ENCODE data around the gene FGD4. TPM values are rescaled to one million over a fixed set of nuclear protein-coding genes. Genes with fewer than 3 reads are reported as not detected.

FGD4 gene
- total and polyA plus RNA-seq, 4 donors, result 4.8 to 64.6 (median 24.2) TPM

DNA sequence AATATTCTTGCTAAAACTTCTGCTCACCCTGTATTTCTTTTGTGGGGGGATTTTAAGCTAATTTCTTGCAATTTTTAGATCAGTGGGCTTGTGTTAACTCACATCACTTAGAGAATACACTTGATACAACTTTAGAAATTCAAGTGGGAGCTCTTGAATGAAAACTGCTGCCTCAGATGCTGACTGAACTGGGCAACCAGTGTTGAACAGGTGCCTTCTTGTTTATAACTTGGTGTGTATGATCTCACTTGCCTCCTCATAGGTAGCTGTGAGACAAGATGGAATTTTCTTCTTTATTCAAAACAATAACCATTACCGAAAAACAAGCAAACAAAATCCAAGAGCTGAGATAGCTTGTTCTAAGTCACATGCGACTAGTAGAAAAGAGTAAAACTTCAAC lies 63.5 kb downstream of the FGD4 start:
- no peak overlapping the region for H3K4me3 ChIP-seq
- TF ChIP-seq, protein P1, sequence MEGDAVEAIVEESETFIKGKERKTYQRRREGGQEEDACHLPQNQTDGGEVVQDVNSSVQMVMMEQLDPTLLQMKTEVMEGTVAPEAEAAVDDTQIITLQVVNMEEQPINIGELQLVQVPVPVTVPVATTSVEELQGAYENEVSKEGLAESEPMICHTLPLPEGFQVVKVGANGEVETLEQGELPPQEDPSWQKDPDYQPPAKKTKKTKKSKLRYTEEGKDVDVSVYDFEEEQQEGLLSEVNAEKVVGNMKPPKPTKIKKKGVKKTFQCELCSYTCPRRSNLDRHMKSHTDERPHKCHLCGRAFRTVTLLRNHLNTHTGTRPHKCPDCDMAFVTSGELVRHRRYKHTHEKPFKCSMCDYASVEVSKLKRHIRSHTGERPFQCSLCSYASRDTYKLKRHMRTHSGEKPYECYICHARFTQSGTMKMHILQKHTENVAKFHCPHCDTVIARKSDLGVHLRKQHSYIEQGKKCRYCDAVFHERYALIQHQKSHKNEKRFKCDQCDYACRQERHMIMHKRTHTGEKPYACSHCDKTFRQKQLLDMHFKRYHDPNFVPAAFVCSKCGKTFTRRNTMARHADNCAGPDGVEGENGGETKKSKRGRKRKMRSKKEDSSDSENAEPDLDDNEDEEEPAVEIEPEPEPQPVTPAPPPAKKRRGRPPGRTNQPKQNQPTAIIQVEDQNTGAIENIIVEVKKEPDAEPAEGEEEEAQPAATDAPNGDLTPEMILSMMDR (IDR thresholded peaks at IDR 0.05; ENCODE audit: control extremely low read depth, extremely low read depth), result no peak
- no peaks in the 10 kb centered on the region for H3K9me3 ChIP-seq (ENCODE audit: control insufficient read depth in 4 of 4, insufficient read depth in 3 of 4, low read length in 3 of 4)
- H3K36me3 ChIP-seq (ENCODE audit: control insufficient read depth in 4 of 4, insufficient read depth in 4 of 4, low read length in 4 of 4), result peaks cover 0 to 3% (median 0%) of the 10 kb centered on the region in 4 donors
- no peak overlapping the region for H3K9ac ChIP-seq (ENCODE audit: insufficient read depth in 1 of 2, low read length in 2 of 2)
- DNase-seq (no peak), ATAC-seq (ENCODE audit: insufficient read depth, low FRiP score) (no peak)
- H3K27ac ChIP-seq (ENCODE audit: low read depth in 1 of 2, low read length in 1 of 2), result no peak overlapping the region
- peaks cover 0 to 3% (median 0%) of the 10 kb centered on the region in 5 donors for H3K4me1 ChIP-seq (ENCODE audit: control insufficient read depth in 5 of 5, insufficient read depth in 5 of 5, low read length in 5 of 5)
- 88 to 94% methylated on average over 2 of the region's 2 CpGs for WGBS, 2 donors
- H3K27me3 ChIP-seq (ENCODE audit: control insufficient read depth in 3 of 3, insufficient read depth in 3 of 3, low read length in 2 of 3), result no peaks in the 10 kb centered on the region

DNA sequence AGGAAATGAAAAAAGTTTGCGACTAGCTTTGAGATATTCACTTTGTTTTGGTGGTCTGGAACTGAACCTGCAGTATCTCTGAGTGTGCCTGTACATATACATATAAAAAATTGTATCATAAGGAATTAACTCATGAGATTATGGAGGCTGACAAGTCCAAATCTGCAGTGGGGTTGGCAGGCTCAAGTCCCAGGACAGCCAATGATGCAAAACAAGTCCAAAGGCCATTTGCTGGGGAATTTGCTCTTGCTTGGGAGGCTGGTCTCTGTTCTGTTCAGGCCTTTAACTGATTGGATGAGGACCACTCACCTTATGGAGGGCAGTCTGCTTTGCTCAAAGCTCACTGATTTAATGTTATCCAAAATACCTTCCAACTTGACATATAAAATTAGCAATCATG lies 66.8 kb downstream of the FGD4 start:
- DNase-seq (no peak), ATAC-seq (ENCODE audit: insufficient read depth, low FRiP score) (no peak)
- no peak overlapping the region for H3K27ac ChIP-seq (ENCODE audit: low read depth in 1 of 2, low read length in 1 of 2)
- H3K9me3 ChIP-seq (ENCODE audit: control insufficient read depth in 4 of 4, insufficient read depth in 3 of 4, low read length in 3 of 4), result no peaks in the 10 kb centered on the region
- no peak overlapping the region for H3K9ac ChIP-seq (ENCODE audit: insufficient read depth in 1 of 2, low read length in 2 of 2)
- TF ChIP-seq, protein P1 (IDR thresholded peaks at IDR 0.05; ENCODE audit: control extremely low read depth, extremely low read depth), result no peak
- H3K4me3 ChIP-seq, result no peak overlapping the region
- H3K4me1 ChIP-seq (ENCODE audit: control insufficient read depth in 5 of 5, insufficient read depth in 5 of 5, low read length in 5 of 5), result peaks cover 0 to 4% (median 0%) of the 10 kb centered on the region in 5 donors
- H3K36me3 ChIP-seq (ENCODE audit: control insufficient read depth in 4 of 4, insufficient read depth in 4 of 4, low read length in 4 of 4), result peaks cover 0 to 3% (median 0%) of the 10 kb centered on the region in 4 donors
- WGBS, 2 donors, result 93 to 100% methylated on average over 1 of the region's 1 CpG
- H3K27me3 ChIP-seq (ENCODE audit: control insufficient read depth in 3 of 3, insufficient read depth in 3 of 3, low read length in 2 of 3), result no peaks in the 10 kb centered on the region

DNA sequence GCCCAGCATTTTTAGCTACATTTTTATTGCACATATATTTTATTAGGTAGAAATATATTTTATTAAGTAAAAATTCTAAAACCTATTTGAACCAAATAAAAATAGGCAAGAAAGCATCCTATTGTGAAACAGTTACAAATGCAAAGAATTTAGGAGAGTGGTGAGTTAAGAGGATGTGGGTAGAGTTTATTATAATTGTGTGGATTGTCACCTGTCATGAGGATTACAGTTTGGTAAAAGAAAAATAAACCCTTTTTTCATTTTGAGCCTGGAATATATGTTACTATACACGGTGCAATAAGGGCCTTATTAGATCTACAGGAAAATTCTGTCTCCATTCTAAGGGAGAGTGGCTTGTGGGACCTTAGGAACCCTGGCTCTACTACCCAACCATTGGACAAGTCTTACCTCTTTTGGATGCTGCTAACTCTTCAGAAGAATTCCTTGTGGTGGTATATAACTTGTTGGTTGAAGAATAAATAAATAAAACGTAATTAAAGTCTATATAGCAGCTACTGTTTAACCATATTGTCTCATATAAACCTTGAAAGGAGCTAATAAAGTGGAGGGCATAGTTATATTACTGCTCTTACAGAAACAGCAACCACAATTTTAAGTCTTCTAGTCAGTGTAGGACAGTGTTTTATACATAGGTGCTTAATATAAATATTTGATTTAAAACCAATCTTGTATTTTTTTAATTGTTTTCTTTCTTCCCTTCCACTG lies 67.8 kb downstream of the FGD4 start:
- 62 to 68% methylated on average over 2 of the region's 2 CpGs for WGBS, 2 donors
- H3K27ac ChIP-seq (ENCODE audit: low read depth in 1 of 2, low read length in 1 of 2), result no peak overlapping the region
- H3K27me3 ChIP-seq (ENCODE audit: control insufficient read depth in 3 of 3, insufficient read depth in 3 of 3, low read length in 2 of 3), result no peaks in the 10 kb centered on the region
- ATAC-seq (ENCODE audit: insufficient read depth, low FRiP score) (no peak), DNase-seq (no peak)
- no peak overlapping the region for H3K9ac ChIP-seq (ENCODE audit: insufficient read depth in 1 of 2, low read length in 2 of 2)
- H3K9me3 ChIP-seq (ENCODE audit: control insufficient read depth in 4 of 4, insufficient read depth in 3 of 4, low read length in 3 of 4), result no peaks in the 10 kb centered on the region
- TF ChIP-seq, protein P1 (IDR thresholded peaks at IDR 0.05; ENCODE audit: control extremely low read depth, extremely low read depth), result no peak
- H3K36me3 ChIP-seq (ENCODE audit: control insufficient read depth in 4 of 4, insufficient read depth in 4 of 4, low read length in 4 of 4), result peaks cover 0 to 3% (median 0%) of the 10 kb centered on the region in 4 donors
- H3K4me1 ChIP-seq (ENCODE audit: control insufficient read depth in 5 of 5, insufficient read depth in 5 of 5, low read length in 5 of 5), result peaks cover 0 to 4% (median 0%) of the 10 kb centered on the region in 5 donors
- H3K4me3 ChIP-seq, result no peak overlapping the region

Measured in lung (tissue), 12 donors.